ENCODE results near the gene DOCK4. TPM values are rescaled to one million over a fixed set of nuclear protein-coding genes. Genes with fewer than 3 reads are reported as not detected.

The DOCK4 gene
- total RNA-seq, 1 donor from 2014 or later: 4.5 TPM

- H3K27me3 ChIP-seq (ENCODE audit: control insufficient read depth, insufficient read depth, low read length): no peaks in the 10 kb centered on the region
- FAIRE-seq: no peak
- no peak for TF ChIP-seq CTCF (IDR thresholded peaks at IDR 0.05; ENCODE audit: insufficient read depth, low read length, severe bottlenecking)
- no peaks in the 10 kb centered on the region for H3K36me3 ChIP-seq (ENCODE audit: control insufficient read depth, insufficient read depth, low read length)
- no peak for DNase-seq (ENCODE audit: low read depth)
- no peak overlapping the region for H3K4me3 ChIP-seq (ENCODE audit: low read depth, low read length)
Observed at GRCh38 chr7:111829221-111829620, 377.0 kb downstream of the DOCK4 start.

GRCh38 chr7:111827863-111828504 lies 378.2 kb downstream of the DOCK4 start:
- Histone ChIP-seq H3K4me3 (ENCODE audit: low read depth, low read length) (no peak overlapping the region), H3K27me3 (ENCODE audit: control insufficient read depth, insufficient read depth, low read length) (no peaks in the 10 kb centered on the region), H3K36me3 (ENCODE audit: control insufficient read depth, insufficient read depth, low read length) (no peaks in the 10 kb centered on the region)
- DNase-seq (ENCODE audit: low read depth) (peak; percentile 85), FAIRE-seq (no peak)
- no peak for TF ChIP-seq CTCF (IDR thresholded peaks at IDR 0.05; ENCODE audit: insufficient read depth, low read length, severe bottlenecking)

- H3K27me3 ChIP-seq (ENCODE audit: control insufficient read depth, insufficient read depth, low read length): no peaks in the 10 kb centered on the region
- H3K36me3 ChIP-seq (ENCODE audit: control insufficient read depth, insufficient read depth, low read length): no peaks in the 10 kb centered on the region
- no peak for TF ChIP-seq CTCF (IDR thresholded peaks at IDR 0.05; ENCODE audit: insufficient read depth, low read length, severe bottlenecking)
- no peak for DNase-seq (ENCODE audit: low read depth)
- no peak for FAIRE-seq
- H3K4me3 ChIP-seq (ENCODE audit: low read depth, low read length): no peak overlapping the region
Observed at GRCh38 chr7:111825046-111825445, 381.2 kb downstream of the DOCK4 start.

GRCh38 chr7:111823826-111824225 lies 382.4 kb downstream of the DOCK4 start:
- Histone ChIP-seq H3K4me3 (ENCODE audit: low read depth, low read length) (no peak overlapping the region), H3K27me3 (ENCODE audit: control insufficient read depth, insufficient read depth, low read length) (no peaks in the 10 kb centered on the region), H3K36me3 (ENCODE audit: control insufficient read depth, insufficient read depth, low read length) (no peaks in the 10 kb centered on the region)
- DNase-seq (ENCODE audit: low read depth) (no peak), FAIRE-seq (no peak)
- no peak for TF ChIP-seq CTCF (IDR thresholded peaks at IDR 0.05; ENCODE audit: insufficient read depth, low read length, severe bottlenecking)

- no peaks in the 10 kb centered on the region for H3K27me3 ChIP-seq (ENCODE audit: control insufficient read depth, insufficient read depth, low read length)
- FAIRE-seq: no peak
- H3K36me3 ChIP-seq (ENCODE audit: control insufficient read depth, insufficient read depth, low read length): no peaks in the 10 kb centered on the region
- no peak for DNase-seq (ENCODE audit: low read depth)
- no peak overlapping the region for H3K4me3 ChIP-seq (ENCODE audit: low read depth, low read length)
- TF ChIP-seq CTCF (IDR thresholded peaks at IDR 0.05; ENCODE audit: insufficient read depth, low read length, severe bottlenecking): no peak
Observed at GRCh38 chr7:111821046-111821445, 385.2 kb downstream of the DOCK4 start.

- Histone ChIP-seq H3K27me3 (ENCODE audit: control insufficient read depth, insufficient read depth, low read length) (no peaks in the 10 kb centered on the region), H3K36me3 (ENCODE audit: control insufficient read depth, insufficient read depth, low read length) (no peaks in the 10 kb centered on the region), H3K4me3 (ENCODE audit: low read depth, low read length) (no peak overlapping the region)
- no peak for TF ChIP-seq CTCF (IDR thresholded peaks at IDR 0.05; ENCODE audit: insufficient read depth, low read length, severe bottlenecking)
- DNase-seq (ENCODE audit: low read depth) (no peak), FAIRE-seq (no peak)
Observed at GRCh38 chr7:111820621-111821020, 385.6 kb downstream of the DOCK4 start.
